HG03066 (cell line): ENCODE results near the gene ATXN10.
"Not testable (repeated sequence)": the region's sequence is repeated elsewhere in the genome, so short reads cannot be mapped to it uniquely, and the experiment has no call there.

Source experiments
- ATAC-seq: cut with Tn5 transposase; IDR thresholded peaks from one replicate; pipeline ENCODE4 v1.9.1; 2021; ENCODE audit warnings: low read depth; ENCODE audit not compliant: unreplicated experiment

Gene ATXN10, protein sequence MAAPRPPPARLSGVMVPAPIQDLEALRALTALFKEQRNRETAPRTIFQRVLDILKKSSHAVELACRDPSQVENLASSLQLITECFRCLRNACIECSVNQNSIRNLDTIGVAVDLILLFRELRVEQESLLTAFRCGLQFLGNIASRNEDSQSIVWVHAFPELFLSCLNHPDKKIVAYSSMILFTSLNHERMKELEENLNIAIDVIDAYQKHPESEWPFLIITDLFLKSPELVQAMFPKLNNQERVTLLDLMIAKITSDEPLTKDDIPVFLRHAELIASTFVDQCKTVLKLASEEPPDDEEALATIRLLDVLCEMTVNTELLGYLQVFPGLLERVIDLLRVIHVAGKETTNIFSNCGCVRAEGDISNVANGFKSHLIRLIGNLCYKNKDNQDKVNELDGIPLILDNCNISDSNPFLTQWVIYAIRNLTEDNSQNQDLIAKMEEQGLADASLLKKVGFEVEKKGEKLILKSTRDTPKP

DNA sequence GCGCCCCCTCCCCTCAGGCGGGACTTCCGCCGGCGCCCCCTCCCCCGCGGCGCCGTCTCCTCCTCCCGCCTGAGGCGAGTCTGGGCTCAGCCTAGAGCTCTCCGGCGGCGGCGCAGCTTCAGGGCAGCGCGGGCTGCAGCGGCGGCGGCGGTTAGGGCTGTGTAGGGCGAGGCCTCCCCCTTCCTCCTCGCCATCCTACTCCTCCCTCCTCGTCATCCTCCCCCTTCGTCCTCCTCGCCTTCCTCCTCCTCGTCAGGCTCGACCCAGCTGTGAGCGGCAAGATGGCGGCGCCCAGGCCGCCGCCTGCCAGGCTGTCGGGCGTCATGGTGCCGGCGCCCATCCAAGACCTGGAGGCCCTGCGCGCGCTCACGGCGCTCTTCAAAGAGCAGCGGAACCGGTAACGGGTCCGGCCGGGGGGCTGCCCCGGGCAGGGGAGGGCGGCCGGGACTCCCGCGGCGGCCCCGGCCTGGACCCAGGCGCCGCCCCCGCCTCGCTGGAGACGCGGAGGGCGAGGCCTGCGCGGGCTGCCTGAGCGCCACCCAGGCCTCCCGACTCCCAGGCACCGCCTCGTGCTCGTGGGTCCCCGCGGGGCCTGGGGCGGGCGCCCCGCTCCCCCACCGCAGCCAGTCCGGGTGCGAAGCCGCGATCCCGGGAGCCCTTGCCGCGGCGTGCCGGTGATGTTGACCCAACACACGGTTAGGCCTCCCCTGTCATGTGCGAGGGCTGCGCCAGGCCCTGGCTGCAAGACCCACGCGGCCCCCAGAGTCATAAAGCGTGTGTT lies at the start of gene ATXN10:
TSS of gene ATXN10 (plus strand) at position 52 of the 781 bp plus-strand sequence. CDS start at position 282, 230 bp downstream.
- ATAC-seq = peak; percentile 57

DNA sequence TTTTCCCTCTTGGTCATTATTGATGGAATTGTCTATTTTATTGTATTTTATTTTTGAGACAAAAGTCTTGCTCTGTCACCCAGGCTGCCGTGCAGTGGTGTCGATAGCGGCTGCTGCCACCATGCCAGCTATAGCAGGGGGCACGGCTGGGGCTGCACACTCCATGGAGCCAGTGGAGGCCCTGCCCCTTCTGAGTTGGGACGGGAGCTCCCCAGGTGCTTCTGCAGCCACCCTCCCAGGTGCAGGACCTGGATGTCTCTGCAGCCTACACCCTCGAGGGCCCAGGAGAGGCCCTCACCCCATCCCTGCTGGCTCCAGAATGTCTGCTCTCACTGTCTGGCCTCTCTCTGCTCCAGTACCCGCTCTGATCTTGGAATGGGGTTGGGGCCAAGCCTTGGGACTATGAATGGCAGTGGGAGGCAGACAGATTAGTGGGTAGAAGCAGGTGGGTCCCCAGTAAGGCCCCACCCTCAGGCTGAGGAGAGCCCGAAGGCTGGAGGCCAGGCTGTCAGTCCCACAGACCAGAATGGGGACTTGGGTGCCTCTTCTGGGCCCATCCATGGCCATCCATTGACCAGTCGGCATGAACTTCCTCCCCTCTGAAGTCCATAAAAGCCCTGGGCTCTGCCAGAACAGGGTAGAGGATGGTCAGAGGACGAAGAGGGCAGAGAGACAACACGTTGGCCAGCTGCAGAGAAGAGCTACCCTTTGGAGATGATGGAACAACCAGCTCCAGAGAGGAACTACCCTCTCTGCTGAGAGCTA lies 49.6 kb upstream of the ATXN10 start:
- ATAC-seq = no peak

DNA sequence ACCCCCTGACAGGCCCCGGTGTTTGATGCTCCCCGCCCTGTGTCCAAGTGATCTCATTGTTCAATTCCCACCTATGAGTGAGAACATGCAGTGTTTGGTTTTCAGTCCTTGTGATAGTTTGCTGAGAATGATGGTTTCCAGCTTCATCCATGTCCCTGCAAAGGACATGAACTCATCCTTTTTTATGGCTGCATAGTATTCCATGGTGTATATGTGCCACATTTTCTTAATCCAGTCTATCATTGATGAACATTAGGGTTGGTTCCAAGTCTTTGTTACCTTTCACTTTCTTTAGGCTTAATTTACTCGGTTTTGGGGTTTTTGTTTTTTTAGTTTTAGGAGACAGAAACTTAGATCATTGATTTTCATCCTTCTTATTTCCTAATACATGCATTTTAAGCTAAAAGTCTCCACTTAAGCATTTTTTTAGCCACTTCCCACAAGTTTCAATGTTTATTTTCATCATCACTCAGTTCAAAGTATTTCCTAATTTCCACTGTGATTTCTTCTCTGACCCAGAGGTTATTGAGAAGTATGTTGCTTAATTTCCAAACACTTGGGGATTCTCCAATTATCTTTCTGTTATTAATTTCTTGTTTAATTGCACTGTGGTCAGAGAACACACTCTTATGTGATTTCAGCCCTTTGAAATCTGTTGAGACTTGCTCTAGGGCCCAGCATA lies 48.0 kb upstream of the ATXN10 start:
- ATAC-seq = not testable (repeated sequence)

DNA sequence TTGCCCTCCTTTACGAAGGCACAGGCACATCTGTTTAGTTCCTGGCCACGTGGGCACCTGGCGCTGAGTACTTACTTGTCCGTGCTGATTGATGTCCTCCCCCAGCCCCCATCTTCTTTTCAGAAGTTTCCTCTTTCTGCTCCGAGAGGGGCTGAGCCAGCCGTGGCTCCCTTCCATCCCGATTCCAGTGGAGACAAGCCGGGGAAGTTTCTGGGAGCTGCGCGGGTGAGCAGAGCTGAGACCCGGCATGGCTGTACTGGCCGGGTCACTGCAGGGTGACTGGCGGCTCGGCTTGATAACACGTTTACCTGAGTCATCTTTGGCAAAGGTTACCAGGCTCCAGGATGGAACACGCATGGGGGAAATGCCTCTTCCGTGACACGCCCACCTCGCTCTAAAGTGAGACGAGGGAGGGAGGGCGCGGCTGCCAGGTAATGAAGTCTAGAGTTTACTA lies 45.4 kb upstream of the ATXN10 start:
- ATAC-seq = no peak

DNA sequence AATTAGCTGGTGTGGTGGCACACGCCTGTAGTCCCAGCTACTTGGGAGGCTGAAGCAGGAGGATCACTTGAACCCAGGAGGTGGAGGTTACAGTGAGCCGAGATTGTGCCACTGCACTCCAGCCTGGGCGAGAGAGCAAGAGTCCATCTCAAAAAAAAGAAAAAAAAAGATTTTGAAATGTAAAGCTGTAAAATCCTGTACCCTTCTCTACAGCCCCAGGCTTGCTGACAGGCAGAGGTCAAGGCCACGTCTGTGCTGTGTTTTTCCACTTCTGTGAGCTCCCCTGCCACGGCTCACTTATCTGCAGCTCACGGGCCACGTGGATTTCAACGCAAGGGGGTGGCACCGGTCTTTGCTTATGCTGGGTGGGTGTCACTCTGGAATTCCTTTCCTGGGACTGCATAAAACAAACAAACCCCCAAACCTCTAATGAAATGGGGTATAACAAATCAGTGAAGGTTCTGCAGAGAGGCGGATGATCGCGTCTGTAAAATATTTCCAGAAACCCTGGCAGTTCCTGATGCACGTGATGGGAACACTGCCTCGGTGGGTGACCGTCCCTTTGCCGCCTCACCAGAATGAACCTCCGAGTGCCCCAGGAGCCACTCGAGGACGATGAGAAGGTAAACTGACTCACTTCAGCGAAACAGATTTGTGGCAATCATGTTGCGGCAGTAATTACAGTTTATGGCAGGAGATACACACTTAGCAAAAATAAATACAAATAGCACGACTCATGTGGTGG lies 44.0 kb upstream of the ATXN10 start:
- no peak for ATAC-seq

DNA sequence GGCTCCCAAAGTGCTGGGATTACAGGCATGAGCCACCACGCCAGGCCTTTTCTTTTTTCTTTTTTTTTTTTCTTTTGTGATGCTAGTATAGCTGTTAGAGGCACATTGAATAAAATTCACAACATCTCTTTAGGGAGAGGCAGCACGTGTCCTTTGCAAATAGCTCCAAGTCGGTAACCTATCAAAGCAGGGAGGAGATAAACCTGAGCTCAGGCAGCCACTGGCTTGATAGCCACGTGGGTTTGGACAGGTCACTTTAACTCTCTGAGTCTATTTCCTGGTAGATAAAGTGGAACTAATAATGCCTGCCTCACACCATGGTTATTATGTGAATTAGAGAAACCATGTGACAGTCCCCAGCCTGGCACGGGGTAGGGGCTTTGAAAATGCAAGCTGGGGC lies 43.1 kb upstream of the ATXN10 start:
- ATAC-seq = no peak

DNA sequence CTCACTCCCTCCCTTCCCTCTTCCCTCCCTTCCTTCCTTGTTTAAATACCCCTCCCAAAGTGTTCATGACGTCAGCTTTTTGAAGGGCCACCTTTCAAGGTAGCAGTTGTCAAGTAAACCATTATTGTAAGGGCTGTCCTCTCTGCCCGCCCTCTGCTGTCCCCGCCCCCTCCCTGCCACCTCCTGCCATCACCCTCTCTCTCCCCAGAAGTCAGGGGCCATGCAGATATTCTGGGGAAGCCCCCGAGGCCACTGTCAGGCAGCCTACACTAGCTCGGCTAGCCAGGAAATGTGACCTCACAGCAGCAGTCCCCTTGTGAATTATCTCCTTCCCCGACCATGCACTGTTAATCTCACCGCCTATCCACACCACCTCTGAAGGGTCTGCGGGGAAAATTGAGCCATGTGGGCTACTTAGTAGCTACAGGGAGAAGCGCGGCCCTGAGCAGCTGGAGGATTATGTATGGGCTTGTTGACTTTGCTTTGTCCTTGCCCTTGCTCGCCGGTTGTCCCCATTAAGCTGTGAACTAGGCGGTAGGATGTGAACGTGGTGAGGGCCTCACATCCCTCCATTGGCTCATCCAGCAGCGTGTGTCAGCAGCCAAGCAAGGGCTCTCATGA lies 42.1 kb upstream of the ATXN10 start:
- ATAC-seq = no peak

DNA sequence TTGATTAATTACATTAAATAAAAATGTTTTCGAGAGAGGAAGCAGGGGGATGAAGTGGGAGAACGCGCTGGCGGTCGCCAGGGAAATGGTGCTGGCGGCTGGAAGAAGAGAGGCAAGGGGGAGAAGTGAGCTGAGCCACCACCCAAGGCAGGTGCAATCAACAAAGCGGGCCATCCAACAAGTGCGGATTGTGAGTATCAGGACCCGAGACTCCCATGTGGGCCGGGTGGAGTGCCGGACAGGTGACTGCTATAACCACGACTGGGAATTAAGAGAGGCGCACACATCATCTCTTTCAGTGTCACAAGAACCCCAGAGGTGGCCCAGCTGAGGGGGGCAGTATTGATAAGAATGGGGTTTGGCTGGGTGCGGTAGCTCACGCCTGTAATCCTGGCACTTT lies 41.2 kb upstream of the ATXN10 start:
- ATAC-seq = no peak

DNA sequence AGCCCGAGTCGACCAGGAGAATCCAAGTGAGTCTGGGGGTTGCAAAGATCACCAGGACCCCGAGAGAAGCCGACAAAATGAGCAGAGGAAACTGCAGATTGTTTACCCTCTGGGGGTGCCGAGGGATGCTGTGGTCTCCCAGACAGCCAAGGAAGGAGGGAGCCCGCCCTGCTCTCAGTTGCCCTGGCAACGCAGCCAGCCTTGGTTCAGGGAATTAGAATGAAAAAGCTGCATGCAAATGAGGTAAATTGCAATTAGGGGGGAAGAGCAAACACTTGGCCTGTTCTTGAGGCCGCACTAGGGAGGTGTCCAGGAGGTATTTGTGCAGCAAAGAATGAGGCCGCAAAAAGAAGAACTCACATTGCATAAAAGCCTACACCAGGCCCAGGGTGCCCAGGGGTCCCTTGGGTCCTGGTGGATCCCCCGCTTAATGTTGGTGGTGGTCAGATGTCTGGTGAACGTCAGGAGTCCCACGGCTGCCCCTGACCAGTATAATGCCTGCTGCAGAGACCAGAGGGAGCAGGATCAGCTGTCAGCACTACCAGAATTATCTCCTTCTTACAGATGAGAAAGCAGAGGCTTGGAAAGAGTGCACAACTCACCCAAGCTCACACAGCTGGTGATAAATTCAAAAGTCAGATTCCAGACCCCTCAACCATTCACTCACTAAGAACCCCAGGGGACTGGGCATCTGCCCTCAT lies 40.3 kb upstream of the ATXN10 start:
- ATAC-seq = no peak

DNA sequence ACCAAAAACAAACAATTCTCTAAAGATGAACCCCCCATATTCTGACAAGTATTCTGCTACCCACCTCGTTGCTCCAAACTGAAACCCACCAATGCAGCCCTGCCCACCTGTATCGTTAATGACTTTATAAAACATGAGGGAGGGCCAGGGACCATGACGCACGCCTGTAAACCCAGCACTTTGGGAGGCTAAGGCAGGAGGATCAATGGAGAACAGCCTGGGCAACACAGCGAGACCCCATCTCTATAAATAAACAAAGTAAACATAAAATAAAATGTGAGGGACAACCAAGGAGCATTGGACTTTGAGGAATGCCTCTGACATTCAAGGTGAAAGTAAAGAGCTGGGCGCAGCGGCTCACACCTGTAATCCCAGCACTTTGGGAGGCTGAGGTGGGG lies 39.8 kb upstream of the ATXN10 start:
- no peak for ATAC-seq

DNA sequence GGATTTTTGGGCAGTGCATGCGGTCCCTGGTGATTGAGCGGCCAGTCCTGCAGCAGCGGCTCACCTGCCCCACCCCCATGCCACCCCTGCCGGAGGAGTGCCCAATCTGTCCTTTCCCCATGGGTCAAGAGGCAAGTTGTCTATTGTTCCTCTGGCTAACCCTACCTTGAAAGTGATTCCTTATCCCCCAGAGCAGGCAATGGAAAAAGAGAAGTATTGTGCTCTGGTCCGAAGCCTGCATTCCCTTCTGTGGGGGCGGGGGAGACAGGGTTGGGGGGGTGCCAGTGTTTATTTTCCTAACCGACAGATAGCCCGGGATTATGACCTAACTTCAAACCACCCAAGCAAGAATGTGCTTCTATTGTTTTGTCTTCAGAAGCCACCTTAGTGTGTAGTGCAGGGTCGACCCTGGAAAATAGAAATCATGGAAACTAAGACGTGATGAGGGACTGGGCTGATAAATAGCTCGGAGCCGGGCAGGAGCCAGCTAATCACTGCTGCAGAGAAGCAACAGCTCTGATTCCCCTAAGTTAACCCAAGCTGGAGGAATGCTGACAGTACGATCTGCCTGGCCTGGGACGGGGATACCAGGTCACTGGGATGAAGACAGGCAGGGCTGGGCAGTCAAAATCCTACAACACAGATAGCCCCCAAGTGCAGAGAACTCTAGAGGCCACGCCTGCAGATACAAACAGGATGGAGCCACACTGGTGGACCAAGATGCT lies 38.7 kb upstream of the ATXN10 start:
- ATAC-seq = no peak

DNA sequence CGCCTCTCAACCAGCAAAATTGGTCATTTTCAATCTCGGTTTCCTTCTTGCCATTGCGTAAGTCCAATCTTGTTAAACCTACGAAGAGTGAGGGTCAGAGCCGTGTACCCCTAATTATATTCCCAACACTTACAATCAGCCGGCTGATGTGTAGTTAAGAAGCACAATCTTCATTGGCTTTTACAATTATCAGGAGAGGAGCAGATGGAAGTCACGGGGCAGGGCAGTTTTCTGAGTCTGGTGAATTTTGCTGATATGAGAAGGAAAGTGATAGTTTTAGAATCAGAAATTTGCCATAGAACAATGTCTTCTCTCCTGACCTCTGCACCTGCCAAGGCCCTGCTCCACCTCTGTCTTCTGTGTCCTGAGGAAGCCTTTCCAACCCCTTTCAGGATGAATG lies 35.0 kb upstream of the ATXN10 start:
- no peak for ATAC-seq

DNA sequence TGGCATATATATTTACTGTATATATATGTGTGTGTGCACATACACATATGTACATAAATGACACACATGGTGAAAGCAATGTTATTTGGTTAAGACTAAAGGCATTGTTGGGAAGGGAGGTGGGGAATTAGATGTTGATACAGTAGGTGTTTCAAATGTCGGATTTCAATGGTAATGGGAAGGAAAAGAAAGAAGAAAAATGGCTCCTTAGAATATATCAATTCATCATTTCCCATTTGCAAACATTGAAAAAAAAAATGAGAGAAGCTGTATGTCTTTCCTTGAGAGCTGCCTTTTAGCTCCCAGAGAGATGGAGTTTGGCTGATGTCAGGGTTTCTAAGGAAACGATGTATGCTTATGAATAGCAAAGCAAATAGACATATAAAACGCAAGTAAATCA lies 33.4 kb upstream of the ATXN10 start:
- ATAC-seq = no peak

DNA sequence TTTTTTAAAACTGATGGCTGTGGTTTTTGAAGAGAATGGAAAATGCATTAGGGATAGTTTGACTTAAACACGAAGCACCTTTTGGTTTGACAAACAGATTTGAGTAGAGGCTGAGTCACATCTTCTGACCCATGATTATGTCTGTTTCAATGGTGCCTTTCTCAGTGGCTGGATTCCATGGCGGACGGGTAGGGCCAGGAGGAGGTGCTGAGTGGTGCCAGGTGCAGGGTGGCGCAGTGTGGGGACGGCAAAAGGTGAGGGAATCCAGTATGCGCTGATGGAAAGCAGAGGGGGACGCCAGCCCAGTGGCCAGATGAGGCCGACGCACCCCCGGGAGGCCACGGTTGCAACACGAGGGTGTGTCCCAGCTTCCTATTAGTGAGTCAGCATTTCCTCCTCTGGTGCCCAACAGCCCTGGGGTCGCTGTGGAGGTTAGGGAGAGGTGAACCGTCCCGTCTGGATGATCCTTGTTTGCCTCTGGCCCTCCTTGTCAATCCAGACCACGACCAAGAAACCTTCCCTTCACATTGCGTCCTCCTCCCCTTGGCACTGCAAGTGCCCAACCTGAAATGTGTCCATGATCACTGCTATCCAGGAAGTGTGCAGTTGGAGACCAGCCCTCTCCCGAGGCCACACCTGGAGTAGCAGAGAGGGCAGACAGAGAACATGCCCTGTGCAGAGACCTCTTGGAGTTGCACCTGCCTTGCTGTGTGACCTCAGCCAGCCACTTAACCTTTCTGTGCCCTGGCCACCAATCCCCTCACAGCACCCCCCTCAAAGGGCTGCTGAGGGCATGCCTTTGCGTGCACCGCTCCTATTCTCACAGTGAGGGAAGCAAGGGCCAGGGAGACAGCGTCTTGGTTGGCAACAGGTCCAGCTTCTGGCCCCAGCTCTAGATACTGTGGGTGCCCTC lies 32.5 kb upstream of the ATXN10 start:
- ATAC-seq = no peak

DNA sequence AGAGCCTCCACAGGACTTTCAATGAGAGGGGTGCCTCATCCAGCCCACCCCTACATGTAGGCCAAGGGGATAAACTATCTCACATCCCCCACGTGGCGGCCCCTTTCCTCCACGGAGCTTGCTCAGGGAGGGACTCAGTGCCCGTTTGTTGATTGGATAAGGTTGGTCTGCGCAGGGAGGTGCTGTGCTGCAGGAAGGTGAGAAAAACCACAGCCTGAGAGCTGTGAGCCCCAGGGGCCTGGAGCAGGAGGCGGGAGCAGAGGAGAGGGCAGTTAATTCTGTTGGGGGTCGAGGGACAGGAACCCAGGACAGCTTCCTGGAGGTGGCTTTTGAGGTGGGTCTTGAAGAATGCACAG lies 31.9 kb upstream of the ATXN10 start:
- no peak for ATAC-seq

DNA sequence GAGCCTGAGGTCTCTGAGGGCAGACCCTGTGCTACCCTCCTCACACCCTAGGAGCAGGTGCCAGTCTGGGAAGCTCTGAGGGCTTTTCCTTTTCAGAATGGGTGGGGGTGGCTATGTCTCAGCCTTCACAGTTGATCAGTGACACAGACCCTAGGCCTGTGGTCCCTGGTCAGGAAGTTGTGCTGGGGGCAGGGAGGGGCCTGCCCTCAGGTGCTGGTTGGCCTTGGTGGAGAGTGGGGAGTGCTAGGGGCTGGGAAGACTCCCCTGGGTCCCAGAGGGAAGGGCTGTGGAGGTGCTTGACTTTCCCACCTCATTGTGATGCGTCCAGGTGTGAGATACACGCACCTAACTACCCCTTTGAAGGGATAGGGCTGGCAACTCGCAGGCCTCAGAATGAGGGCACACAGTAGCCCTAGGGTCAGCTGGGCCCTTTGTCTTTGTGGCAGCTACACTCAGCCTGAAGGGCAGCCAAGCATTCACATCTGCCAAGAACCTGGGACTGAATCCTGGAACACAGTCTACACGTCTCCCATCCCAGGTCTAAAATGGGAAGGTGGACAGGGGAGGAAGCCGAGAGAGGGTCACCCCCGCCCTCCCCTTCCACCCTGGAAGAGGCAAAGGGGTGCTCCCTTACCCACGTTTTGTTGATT lies 31.2 kb upstream of the ATXN10 start:
- ATAC-seq = no peak
